AG09309 (cell line): Measurements from ENCODE around the gene ULBP3.

Experiments used
- DNase-seq: peaks from one replicate; pipeline ENCODE4 v3.0.0-alpha.2; 2010; ENCODE audit warnings: low read depth
- H3K4me3 ChIP-seq: 2 replicates; pipeline ENCODE4 v1.5.1; 2011; ENCODE audit warnings: mild to moderate bottlenecking, low read depth, low read length, moderate library complexity; ENCODE audit not compliant: control insufficient read depth
- CTCF ChIP-seq: IDR thresholded peaks from 2 replicates; pipeline ENCODE4 v1.5.1; 2011; ENCODE audit warnings: mild to moderate bottlenecking, low read depth, low read length, inconsistent platforms; ENCODE audit not compliant: insufficient read depth, control insufficient read depth; ENCODE audit errors: missing control alignments

The ULBP3 gene

GRCh38 chr6:150037526-150038201 lies 31.3 kb downstream of the ULBP3 start:
- no peak for DNase-seq
- TF ChIP-seq CTCF = no peak
- H3K4me3 ChIP-seq = no peak overlapping the region; the same call in 1 of the 2 replicates

- no peak for TF ChIP-seq CTCF
- H3K4me3 ChIP-seq = no peak overlapping the region
- no peak for DNase-seq
Measured at GRCh38 chr6:150036081-150036480, 32.8 kb downstream of the ULBP3 start.

- TF ChIP-seq CTCF = no peak
- DNase-seq = no peak
- H3K4me3 ChIP-seq = no peak overlapping the region
Measured at GRCh38 chr6:150033207-150033771, 35.6 kb downstream of the ULBP3 start.

- DNase-seq = no peak
- TF ChIP-seq CTCF = no peak
- no peak overlapping the region for H3K4me3 ChIP-seq
Measured at GRCh38 chr6:150032598-150032997, 36.3 kb downstream of the ULBP3 start.

GRCh38 chr6:150030611-150031010 lies 38.3 kb downstream of the ULBP3 start:
- no peak overlapping the region for H3K4me3 ChIP-seq
- no peak for DNase-seq

GRCh38 chr6:150029749-150030148 lies 39.2 kb downstream of the ULBP3 start:
- no peak overlapping the region for H3K4me3 ChIP-seq
- no peak for TF ChIP-seq CTCF
- no peak for DNase-seq

More at GRCh38 chr6:150030611-150031010, 38.3 kb downstream of the ULBP3 start:
- TF ChIP-seq CTCF = no peak

GRCh38 chr6:150029276-150029675 lies 39.6 kb downstream of the ULBP3 start:
- no peak overlapping the region for H3K4me3 ChIP-seq
- TF ChIP-seq CTCF = no peak
- no peak for DNase-seq
